GM18858 (cell line): Measurements from ENCODE around the gene OR10A2.
"Not testable (repeated sequence)": the region's sequence is repeated elsewhere in the genome, so short reads cannot be mapped to it uniquely, and the experiment has no call there.

Experiments
- ATAC-seq: cut with Tn5 transposase; IDR thresholded peaks from one replicate; pipeline ENCODE4 v1.9.1; 2021; ENCODE audit not compliant: unreplicated experiment

OR10A2 gene

DNA sequence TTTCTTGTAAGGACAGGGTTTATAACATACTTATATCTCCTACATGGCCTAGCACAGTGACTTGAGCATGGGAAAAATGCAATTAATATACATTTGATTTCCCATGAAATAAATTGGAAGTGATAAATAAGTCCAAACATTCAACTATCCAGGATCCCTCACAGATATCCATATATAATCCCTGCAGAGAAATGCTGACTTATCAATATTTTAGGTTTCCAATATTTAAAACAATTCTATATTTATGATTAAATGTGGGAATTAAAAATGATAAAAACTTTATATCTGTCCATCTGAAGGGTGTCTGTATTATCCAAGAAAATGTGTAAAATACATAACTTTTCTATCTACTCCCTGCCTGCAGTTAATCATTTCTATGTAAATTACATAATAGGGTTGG is 19.9 kb downstream of the OR10A2 start:
- no peak for ATAC-seq

DNA sequence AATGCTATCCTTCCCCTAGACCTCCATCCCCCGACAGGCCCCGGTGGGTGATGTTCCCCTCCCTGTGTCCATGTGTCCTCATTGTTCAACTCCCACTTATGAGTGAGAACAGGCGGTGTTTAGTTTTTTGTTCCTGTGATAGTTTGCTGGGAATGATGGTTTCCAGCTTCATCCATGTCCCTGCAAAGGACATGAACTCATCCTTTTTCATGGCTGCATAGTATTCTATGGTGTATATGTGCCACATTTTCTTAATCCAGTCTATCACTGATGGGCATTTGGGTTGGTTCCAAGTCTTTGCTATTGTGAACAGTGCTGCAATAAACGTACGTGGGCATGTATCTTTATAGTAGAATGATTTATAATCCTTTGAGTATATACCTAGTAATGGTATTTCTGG is 24.9 kb downstream of the OR10A2 start:
- not testable (repeated sequence) for ATAC-seq

DNA sequence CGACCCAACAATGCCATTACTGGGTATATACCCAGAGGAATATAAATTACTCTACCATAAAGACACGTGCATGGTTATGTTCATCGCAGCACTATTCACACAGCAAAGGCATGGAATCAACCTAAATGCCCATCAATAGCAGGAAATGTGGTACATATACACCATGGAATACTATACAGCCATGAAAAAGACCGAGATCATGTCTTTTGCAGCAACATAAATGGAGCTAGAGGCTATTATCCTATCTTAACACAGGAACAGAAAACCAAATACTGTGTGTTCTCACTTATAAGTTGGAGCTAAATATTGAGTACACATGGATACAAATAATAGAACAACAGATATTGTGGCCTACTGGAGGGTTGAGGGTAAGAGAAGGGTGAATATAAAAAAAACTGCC is 26.0 kb downstream of the OR10A2 start:
- ATAC-seq, result no peak

DNA sequence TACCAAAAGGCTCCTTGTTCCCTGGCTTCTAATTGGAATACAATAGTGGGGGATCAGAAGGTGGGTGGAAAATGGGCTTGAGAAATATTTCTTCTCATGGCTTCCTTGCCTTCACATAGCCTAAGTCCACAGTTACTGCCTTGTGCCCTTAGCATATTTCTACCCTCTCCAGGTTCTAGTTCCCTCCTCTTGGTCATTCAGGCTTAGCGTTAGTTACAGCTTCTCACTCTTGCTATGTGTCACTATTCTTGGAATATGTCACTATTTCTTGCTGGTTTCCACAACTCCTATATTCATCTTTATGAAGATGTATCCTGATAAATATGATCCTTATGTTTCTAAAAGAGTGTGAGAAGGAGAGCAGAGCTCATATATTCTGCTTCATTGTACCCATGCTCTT is 27.0 kb downstream of the OR10A2 start:
- ATAC-seq, result no peak

DNA sequence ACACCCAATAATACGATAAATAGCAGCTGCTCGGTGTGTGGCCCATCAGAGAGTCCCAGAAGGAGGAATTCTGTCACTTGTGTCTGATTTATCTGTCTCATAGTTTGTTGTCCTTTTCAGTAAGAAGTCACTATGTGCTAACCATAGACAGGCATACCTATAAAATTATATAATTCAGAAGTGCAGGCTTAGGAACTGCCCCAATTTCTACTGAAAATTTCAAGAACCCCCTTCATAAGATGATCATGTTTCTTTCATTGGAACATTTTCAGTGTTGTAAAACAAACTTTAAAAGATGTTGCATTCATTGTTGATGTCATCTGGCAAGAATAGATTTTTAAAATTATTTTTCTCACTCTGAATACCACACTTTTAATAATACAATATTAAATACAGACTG is 29.5 kb downstream of the OR10A2 start, which contains the start of gene OR2D2:
OR2D2 (minus strand) TSS at position 101 of the 400 bp plus-strand sequence; CDS start at position 101, 0 bp downstream.
- ATAC-seq, result no peak

DNA sequence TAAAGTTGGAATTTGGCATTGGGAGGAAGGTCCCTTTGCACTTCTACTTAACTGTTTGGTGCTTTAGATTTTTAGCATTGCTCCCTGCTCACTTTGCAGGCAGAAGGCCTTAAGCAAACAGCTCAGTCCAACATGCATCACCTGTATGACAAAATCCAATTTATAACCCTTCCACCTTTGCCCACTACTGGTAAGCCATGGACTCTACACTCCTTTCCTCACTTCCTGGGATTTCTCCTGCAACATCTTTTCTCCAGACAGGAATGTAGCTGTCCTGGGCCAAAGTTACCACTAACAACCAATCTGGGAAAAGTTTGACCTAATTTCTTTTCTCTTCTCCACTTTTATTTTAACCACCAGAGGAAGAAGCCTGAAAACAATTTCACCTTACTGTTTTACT is 31.2 kb downstream of the OR10A2 start:
- no peak for ATAC-seq

DNA sequence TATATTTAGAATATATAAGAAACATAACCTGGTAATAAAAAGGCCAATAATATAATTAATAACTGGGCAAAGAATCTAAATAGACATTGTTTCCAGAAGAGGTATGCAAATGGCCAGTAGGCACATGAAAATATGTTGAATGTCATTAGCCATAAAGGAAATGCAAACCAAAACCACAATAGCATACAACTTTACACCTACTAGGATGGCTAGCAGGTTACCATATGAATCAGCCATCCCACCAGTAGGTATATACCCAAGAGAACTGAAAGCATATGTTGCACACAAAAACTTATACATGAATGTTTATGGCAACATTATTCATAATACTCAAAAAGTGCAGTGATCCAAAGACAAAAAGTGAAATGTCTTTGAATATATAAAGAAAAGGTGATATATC is 32.2 kb downstream of the OR10A2 start:
- peak; percentile 98 for ATAC-seq

DNA sequence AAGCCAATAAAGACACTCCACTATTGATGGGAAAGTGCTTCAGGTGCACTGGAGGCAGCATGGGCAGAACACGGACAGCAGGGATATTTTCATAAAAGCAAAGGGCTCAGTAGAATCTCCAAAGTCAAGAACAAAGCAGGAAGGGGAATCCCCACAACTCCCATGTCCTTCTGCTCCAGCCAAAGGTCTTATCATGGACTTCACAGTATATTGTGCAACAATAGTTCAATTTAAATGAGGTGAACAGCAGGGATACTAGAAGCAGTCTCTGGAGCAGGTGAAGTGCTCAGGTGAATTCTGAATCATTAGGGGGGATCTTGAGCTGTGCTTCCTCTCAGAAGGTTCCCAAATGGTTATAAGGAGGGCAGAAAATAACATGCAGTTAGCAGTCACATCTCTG is 36.1 kb downstream of the OR10A2 start:
- ATAC-seq, result no peak

DNA sequence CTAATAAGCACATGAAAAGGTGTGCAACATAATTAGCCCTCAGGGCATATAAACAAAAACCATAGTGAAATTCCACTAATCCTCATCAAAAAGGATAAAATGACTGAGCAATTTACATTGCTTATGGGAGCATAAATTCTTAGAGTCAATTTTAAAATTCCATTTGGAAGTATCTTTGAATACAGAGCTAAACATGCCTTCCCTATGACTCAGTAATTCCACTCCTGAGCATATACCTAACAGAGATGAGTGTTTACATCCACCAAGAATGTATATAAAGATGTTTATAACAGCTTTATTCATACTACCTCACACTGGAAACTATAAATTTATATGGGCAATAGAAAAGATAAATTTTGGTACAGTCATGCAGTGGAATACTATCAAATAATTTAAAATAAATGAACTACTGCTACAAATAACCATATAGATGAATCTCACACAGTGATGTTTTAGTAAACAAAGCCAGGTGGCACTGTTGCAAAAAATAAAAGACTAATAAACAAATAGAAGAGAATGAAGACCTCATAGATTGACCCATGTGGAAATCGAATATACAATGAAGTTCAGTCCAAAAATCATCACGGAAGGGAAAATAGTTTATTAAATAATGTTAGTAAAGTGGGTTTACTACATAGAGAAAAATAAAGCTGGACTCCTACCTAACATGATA is 37.6 kb downstream of the OR10A2 start:
- no peak for ATAC-seq

DNA sequence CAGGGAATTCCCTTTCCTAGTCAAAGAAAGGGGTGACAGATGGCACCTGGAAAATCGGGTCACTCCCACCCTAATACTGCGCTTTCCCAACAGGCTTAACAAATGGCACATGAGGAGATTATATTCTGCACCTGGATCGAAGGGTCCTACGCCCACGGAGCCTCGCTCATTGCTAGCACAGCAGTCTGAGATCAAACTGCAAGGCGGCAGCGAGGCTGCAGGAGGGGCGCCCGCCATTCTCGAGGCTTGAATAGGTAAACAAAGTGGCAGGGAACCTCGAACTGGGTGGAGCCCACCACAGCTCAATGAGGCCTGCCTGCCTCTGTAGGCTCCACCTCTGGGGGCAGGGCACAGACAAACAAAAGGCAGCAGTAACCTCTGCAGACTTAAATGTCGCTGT is 41.9 kb downstream of the OR10A2 start:
- not testable (repeated sequence) for ATAC-seq

DNA sequence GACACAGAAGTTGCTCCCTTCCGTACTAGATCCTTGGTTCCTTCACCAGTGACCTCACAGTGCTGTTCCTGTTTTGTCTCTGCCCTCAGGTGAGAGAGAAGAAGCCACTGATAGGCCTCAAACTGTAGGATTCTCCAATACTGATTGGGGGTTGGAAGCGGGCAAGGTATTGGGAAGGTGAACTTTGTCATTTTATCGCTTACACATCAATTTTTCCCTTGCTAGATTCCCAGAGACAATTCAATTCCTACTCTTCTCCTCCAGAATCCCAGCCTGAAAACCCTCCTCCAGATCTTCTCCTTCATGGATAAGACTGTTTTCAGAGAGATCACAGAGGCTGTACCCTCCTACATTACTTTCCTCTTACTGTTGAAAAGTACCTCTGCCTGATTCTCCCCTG is 48.5 kb downstream of the OR10A2 start:
- no peak for ATAC-seq

DNA sequence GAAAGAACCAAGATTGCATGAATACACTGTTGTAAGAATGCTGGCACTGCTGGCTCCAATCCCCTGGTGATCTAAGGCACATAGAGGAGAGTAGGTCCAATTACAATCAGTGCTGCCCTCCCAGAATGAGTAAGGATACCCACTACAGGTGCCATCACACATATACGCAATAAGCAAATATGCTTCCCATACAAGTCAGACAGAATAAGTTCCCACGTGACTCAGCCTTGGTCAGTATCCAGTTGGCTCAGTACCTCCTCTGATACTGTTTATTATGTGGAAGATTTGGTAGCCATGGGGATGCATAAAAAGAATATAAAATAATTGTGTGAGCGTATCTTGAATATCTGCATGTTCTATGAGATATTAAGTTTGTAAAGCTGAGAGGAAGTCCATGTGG is 49.1 kb downstream of the OR10A2 start:
- no peak for ATAC-seq

DNA sequence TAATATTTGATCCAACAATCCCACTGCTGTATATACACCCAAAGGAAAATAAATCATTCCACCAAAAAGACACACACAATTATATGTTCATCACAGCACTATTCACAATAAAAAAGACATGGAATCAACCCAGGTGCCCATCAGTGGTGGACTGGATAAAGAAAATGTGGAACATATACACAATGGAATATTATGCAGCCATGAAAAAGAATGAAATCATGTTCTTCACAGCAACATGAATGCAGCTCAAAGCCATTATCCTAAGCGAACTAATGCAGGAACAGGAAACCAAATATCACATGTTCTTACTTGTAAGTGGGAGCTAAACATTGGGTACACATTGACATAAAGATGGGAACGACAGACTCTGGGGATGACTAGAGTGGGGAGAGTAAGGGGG is 56.8 kb downstream of the OR10A2 start:
- ATAC-seq, result no peak

DNA sequence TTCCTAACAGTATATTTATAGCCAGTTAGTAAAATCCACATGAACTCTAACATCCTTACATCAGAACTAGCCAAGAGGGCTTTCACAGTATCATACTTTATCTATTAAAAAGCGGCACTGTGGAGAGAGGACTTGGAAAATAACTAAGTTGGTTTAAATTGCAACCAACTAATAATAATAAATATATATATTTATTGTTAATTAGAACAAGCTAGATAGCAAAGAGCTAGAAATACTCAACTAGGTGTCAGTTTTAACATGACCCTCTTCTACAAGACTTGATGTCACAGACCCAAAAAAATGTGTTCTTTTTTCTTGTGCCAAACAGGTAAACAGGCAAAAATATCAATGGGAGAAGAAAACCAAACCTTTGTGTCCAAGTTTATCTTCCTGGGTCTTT is 57.8 kb downstream of the OR10A2 start, which contains the start of gene OR2D3:
OR2D3 (plus strand) TSS at position 301 of the 400 bp plus-strand sequence; CDS start at position 301, 0 bp downstream.
- no peak for ATAC-seq
